NCI-H2081 (cell line): Measurements from ENCODE around the gene SHFL.

Experiments
- DNase-seq, 2 experiments: peaks; one replicate each; lab custom pipeline; 2025; lab: John Stamatoyannopoulos, UW

Gene SHFL

DNA sequence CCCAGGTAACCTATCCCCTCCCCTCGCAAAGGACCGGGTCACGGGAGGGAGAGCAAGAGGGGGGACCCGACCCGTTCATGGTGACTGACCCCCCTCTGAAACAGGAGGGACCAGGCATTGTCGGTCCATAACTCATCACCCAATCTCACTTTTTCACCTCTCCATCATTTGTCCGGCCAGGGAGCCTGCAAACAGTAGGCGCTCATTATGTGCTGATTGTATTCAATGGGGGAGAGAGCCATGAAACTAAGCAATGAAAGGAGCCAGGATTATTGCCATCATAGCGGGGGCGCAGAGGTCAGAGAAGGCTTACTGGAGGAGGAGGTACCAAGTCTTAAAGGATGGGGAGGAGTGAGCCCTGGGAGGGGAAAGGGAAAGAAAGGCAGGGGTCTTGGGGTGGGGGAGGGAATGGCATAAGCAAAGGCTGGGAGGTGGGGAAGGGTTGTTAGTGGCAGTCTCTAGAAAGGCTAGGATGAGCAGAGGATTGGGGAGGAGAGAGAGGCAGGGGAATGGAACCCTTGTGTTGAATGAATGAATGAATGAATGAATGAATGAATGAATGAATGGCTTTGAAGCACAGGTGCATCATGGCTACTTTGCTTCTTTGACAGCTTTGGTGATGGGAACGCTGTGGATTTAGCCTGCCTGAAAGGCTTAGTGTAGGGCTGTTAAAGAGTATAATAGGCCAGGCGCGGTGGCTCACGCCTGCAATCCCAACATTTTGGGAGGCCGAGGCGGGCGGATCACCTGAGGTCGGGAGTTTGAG is 1.4 kb downstream of the SHFL start:
- DNase-seq = no peak

DNA sequence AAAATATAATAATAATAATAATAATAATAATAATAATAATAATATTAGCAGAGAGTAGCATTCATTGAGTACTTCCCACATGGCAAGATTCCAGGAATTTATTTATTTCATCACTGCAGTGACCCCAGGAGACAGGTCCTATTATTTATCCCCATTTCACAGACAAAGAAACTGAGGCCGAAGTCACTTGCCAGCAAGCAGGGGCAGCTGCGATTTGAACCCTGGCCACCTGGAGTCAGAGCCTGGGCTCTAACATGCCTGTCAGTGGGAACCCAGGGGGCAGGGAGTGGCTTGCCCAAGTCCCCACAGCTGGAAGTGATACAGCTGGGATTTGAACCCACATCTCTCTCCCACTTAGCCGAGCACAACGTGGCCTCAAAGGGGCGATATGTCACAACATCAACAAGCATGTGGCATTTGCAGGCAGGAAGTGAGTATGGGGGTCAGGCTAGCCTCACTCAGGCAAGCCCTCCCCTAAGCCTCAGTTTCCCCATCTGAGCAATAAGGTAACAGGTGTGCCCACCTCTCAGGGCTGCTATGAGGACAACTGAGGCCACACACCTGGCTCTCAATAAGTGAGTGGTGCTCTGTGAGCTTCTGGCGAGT is 2.9 kb downstream of the SHFL start:
- DNase-seq = no peak

DNA sequence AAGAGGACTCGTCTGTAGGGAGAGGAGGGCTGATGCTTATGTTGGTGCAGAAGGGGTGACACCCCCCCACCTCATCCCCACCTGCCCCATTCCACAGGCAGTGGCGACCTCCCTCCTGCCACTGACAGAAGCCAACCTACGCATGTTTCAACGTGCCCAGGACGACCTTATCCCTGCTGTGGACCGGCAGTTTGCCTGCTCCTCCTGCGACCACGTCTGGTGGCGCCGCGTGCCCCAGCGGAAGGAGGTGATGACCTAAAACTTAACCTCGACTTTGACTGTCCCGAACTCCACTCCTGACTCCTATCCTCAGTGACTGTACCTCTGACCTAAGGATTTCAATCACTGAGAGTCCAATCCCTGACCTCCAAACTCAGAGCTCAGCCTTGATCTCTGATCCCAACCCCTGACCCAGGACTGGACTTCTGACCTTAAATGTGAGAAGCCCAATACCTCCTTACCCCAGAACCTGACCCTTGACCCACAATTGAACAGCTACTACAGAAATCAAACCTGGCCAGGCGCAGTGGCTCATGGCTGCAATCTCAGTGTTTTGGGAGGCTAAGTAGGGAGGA is 3.8 kb downstream of the SHFL start:
- DNase-seq = no peak

DNA sequence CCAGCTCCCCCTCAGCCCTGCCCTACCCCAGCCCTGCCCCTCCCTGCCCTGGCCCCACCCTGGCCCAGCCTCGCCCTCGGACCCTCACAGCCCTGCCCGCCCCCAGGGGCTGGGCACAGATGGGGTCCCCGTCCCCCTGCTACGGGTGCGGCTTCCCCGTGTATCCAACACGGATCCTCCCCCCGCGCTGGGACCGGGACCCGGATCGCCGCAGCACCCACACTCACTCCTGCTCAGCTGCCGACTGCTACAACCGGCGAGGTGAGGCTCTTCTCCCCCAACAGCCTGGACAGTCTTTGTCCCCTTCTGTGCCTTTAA is 5.2 kb downstream of the SHFL start:
- no peak for DNase-seq

DNA sequence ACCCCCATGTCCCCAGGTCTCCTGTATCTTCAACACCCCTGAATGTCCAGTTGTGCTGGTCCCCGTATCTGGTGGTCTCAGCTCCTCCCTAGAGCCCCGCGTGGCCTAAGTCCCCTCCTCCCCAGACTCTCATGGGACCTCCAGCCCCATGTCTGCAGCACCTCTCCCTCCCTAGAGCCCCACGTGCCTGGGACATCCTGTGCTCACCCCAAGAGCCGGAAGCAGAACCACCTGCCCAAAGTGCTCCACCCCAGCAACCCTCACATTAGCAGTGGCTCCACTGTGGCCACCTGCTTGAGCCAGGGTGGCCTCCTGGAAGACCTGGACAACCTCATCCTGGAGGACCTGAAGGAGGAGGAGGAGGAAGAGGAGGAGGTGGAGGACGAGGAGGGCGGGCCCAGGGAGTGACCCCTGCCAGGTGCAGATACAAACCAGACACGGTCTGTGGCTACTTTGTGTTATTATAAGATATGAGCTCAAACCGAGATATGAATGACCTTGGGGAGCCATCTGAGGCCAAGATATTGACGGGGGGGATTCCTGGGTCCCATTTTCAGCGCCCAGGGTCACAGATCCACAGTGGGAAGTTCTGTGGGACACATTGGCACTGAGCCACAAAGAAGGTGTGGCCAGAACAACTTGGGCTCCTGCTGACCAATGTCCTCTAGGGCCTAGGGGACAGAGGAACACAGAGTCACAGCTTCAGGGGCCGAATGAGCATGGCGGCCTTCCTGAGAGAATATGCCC is 6.0 kb downstream of the SHFL start:
- no peak for DNase-seq

DNA sequence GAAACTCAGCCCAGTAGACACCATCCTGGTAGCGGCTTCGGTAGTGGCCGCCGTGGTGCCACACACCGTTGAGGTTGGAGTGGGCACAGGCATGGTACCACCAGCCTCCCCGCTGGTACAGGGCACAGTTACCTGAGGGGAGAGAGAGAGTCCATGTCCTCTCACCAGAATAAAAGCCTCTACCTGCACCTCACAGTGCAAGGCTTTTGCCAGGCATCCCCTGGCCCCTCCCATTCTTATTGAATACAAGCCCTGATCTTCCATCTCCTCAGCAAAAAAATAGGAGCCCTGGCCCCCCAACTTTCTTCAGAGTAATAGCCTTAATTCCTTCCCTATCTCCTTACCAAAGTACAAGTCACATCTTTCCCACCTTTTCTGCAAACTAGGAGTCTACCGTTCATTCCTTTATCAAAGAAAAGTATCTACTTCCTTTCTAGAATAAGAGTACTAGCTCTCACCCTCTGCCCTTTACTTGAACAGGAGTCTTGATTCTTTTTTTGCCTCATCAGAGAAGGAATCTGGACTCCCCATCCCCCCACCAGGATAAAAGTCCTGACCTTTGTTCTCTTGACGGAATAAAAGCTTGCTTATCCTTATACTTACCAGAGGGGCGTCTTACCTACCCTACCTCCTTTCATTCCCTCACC is 6.7 kb downstream of the SHFL start:
- DNase-seq = no peak

DNA sequence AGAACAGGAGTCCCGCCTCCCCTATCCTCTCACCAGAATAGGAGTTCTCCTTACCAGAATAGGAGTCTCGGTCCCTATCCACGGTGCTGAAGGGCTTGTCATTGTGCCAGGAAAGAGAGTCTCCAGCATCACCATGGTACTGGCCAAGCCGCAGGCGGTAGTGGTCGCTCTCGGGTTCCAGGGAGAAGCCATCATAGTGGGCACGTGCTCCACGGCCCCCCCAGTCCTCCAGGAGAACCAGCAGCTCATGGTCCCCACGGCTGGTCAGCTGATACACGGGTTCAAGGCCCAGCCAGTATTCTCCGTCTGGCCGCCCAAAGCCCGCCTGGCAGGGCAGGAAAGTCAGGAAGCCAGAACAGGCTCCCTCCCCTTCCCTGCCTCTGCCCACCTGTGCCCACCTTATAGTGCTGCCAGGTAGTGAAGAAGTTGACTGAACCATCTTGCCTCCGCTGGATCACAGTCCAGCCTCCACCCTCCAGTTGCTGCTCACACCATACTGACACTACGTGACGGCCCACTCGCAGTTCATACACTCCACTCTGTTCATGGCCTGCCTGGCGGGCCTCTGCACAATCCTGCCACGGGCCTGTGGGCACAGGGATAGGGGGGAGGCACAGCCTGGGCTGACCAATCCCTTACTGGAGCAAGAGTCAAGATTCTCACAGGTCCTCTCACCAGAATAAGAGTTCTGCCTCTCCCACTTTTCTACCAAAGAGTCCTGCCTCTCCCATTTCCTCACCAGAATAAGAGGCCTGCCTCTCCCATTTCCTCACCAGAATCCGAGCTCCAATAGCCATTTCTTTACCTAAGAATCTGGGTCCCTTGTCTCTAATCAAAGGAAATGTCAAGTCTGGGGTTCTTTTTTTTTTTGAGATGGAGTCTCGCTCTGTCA is 7.4 kb downstream of the SHFL start:
- no peak for DNase-seq

DNA sequence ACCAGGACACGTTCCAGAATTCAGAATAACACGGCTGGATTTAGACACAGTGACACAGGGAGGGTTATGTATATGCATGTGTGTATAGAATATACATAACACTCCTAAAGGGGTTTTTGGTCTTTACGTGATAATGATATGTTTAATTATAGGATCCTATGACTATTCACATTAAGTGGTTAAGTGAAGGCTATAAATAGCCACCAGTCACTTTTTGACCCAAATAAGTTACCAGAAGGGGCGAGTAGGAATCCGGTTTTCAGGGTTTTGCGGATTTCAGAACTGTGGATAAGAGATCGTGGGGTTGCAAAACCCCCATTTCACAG is 9.5 kb downstream of the SHFL start:
- no peak for DNase-seq

DNA sequence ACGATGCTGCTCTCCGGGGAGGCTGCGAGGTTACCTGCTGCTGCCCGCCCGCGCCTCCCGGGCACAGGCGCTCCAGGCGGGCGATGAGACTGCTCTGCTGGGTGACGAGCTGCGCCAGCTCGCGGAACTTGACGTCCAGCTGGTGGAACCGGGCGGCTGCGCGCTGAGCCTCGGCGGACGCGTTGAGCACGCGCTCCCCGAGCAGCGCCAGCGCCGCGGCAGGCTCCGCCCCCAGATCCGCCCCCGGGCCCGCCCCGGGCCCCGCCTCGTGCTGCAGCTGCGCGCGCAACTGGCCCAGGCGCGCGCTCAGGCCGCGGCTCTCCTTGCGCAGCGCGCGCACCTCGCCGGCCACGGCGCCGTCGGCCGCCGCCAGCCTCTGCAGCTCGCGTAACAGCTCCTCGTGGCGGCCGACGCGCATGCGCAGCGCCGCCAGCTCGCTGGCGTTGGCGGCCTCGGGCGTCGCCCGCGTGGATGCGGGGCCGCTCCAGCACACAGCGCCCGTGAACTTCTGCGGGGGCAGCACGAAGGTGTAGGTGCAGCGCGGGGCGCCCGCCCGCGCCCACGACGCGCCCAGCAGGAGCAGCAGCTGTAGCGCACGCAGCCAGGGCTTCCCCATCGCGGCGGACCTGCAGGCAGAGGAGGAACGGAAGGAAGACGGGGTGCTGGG is 10.0 kb downstream of the SHFL start:
- DNase-seq = peak; percentile 87 to 89

DNA sequence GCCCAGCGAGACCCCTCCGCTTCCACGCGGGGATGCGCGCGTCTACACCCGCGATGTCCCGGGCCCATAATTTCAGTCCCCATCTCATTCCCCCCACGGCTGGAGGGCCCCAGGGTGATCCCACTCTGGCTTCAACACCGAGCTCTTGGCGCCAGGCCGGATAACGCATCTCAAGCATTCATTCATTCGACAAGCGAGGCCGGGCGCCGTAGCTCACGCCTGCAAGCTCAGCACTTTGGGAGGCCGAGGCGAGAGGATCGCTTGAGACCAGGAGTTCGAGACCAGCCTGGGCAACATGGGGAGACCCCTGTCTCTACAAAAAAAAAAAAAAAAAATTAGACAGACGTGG is 10.5 kb downstream of the SHFL start:
- no peak for DNase-seq

DNA sequence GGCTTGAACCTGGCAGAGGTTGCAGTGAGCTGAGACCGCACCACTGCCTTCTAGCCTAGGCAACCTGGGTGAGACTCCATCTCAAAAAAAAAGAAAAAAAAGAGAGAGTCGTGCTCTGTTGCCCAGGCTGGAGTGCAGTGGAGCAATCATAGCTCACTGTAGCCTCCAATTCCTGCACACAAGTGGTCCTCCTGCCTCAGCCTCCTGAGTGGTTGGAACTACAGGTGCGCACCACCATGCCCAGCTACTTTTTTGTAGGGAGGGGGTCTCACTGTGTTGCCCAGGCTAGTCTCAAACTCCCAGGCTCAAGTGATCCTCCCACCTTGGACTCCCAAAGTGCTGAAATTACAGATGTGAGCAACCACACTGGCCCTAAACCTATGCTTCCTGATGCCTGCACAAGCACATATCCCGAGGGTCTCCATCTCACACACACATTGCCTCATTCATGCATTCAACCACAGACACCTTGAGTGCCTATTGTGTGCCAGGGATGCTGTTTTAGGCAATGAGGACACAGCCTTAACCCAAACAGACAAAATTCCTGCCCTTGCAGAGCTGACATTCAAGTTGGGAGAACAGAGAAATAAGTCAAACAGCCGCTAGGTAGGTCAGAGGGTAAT is 14.2 kb downstream of the SHFL start:
- no peak for DNase-seq

DNA sequence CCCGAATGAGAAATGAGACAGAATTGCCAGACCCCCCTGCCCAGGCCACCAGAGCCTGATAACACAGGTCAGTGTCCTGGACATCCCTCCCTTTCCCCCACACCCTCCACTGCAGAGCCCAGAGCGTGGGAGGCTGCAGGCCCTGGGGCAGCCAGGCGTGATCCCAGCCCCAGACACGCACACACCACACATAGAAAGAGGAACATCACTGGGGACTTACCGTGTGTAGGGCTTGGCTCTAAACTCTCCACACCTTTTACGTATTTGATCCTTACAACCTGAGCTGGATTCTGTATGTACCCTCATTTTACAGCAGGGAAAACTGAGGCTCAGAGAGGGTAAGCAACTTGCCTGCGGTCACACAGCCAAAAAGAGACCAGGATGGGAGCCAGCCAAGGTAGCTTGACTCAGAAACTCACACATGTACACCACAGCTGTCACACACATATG is 16.7 kb downstream of the SHFL start:
- DNase-seq = no peak

DNA sequence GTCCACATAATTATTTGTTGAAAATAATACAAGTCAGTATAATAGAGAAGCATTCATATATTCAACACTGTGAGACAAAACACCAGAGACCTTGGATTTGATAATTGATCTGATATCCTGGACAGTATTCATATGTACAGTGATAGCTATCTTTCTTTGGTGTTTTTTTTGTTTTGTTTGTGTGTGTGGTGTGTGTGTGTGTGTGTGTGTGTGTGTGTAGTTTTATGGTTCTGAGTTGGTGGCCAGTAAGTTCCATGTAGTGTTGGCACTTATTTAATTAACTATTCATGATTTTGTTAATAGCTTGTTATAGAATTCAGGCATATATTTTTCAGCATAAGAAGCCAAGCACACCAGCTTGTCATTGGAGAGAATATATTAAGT is 18.0 kb downstream of the SHFL start:
- no peak for DNase-seq

DNA sequence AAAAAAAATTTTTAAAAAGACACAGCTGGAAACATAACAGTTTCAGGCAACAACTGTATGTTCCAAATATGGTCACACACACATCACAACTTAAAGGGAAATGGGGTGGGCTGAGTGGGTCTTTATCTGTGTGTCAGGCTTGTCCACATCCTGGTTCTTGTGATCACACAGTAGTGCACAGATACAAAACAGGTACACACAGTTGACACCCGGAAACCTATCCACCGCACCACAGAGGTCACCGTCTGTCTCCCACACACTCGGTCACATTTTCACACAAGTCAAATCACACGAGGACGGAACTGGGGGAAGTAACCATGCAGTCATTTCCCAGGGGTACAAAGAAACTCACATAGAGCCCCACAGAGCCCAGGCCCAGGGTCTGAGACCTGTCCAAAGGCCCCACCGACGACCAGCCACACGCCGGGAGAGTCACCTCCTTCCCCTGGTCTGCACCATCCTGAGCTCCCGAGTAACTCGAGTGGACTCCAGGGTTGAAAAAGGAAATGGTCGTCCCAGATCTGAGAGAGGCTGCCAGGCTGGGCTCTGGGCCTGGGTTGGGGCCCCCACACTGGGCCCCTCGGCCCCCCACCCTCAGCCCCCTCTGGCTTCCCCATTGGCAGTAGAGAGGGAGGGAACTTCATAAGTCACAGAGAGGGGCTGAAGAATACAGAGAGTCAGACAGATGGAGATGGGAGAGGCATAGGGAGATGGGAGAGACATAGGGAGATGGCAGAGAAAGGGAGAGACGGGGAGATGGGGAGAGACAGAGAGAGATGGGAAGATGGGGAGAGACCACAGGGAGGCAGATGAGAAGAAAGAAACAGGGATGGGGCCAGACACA is 18.8 kb downstream of the SHFL start:
- no peak for DNase-seq

DNA sequence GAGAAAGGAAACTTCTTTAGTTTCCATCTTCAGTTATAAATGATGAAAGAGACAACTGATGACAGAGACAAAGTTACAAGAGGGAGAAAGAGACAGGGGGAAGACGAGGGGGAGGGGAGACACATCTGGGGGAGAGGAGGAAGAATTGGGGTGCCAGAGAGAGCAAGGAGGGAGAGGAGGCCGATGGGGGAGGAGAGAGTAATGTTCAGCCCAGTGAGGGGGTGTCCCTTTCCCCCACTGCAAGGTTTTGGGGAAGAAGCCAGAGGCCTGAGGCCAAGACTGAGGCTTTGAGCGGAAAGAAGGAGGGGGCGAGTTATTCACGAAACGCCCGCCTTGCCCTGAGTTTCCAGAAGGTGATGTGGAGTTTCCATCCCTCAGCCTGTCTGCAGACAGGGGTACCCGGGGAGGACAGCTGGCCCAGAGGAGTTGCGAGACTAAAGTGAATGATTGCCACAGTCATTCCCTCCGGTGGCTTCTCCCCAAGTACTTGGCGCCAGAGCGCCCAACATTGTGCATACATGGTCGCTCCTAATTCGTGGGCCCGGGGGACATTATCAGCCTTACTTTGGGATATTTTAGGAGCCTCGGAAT is 19.5 kb downstream of the SHFL start:
- DNase-seq = no peak

DNA sequence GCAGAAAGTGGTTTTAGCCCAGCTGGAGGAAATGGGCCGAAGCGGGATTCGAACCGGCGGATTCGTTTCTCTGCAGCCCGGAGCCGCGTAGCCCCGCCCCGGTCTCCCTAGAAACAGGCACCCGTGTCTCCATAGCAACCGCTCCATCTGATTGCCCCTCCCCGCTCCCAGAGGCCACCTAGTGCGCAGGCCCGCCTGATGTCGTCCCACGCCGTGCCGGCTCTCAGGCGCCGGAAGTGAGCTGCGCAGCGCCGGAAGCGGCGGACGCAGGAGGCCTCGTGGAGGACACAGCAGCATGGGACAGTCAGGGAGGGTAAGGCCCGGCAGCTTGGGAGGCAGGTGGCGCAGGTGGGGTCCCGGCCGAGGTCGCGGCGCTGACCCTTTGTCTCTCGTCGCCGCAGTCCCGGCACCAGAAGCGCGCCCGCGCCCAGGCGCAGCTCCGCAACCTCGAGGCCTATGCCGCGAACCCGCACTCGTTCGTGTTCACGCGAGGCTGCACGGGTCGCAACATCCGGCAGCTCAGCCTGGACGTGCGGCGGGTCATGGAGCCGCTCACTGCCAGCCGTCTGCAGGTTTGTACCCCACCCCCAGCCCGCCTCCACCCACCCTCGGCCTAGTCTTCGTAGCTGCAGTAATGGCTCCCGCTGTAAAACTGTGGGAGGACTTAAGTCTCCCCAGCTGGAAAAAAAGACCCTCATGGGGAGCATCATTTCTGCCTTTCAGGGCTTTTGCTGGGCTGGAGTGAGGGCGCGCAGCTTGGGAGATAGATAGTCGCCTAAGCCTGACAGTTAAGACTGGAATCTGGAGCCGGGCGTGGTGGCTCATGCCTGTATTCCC is 20.2 kb downstream of the SHFL start, which contains the start of gene PPAN:
Gene PPAN, plus strand, starts transcription at position 263 of the 837 bp plus-strand sequence. Its CDS starts 33 bp downstream, at position 296.
- peak; percentile 97 to 98 for DNase-seq

DNA sequence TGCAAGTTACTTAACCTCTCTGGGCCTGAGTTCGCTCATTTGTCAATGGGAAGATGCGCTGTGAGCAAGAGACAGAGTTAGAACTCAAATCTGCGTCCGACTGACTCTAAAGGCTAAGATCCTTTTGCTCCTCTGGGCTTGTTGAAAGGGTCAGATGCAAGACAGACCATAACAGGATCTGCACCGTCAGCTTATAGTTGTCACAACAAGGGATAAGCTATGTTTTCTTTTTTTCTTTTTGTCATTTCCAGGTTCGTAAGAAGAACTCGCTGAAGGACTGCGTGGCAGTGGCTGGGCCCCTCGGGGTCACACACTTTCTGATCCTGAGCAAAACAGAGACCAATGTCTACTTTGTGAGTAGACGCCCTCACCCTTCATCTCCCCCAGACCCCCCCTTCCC is 21.1 kb downstream of the SHFL start:
- no peak for DNase-seq

DNA sequence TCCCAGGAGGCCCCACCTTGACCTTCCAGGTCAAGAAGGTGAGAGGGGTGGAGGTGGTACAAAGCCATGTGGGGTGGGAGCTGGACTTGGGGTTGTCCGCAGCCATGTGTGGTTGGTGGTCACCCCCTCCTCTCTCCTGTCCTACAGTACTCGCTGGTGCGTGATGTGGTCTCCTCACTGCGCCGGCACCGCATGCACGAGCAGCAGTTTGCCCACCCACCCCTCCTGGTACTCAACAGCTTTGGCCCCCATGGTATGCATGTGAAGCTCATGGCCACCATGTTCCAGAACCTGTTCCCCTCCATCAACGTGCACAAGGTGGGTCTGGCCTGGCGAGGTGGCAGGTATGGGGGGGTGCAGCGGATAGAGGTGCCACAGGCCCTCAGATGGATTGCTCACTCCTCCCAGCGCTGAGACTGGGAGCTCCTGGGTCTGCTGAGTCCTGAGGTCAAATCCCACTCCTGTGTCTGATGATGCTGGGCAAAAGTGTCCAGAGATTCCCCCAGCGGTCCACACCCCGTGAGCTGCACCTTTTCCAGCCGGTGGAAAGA is 21.8 kb downstream of the SHFL start:
- DNase-seq = no peak
